Hepatocyte (in vitro differentiated cells): ENCODE measurements around the gene ALB. TPM values are rescaled to one million over a fixed set of nuclear protein-coding genes. Genes with fewer than 3 reads are reported as not detected.

ENCODE experiments used
- DNase-seq: peaks from one replicate; pipeline ENCODE4 v3.0.0-alpha.2; 2016; ENCODE audit warnings: low spot score
- H2AFZ ChIP-seq: fragments of 200-600 bp; sonication (generic); 2 replicates; pipeline ENCODE4 v1.6.0; 2016; ENCODE audit warnings: antibody characterized with exemption, mild to moderate bottlenecking
- H3K27ac ChIP-seq: fragments of 200-600 bp; sonication (generic); 2 replicates; pipeline ENCODE4 v1.5.1; 2016; ENCODE audit warnings: mild to moderate bottlenecking
- H3K27me3 ChIP-seq: fragments of 200-600 bp; sonication (generic); 2 replicates; pipeline ENCODE4 v1.6.1; 2016
- H3K36me3 ChIP-seq: fragments of 200-600 bp; sonication (generic); replicated peaks from 2 replicates; pipeline ENCODE4 v1.5.1; 2016; ENCODE audit warnings: low read depth; ENCODE audit not compliant: insufficient read depth
- H3K4me1 ChIP-seq: fragments of 200-600 bp; sonication (generic); 2 replicates; pipeline ENCODE4 v1.5.1; 2016; ENCODE audit warnings: mild to moderate bottlenecking, moderate library complexity; ENCODE audit not compliant: insufficient read depth
- H3K4me2 ChIP-seq: fragments of 200-600 bp; sonication (generic); 2 replicates; pipeline ENCODE4 v1.6.0; 2016
- H3K4me3 ChIP-seq: fragments of 200-600 bp; sonication (generic); 2 replicates; pipeline ENCODE4 v1.5.1; 2016; ENCODE audit warnings: mild to moderate bottlenecking
- H3K79me2 ChIP-seq: fragments of 200-600 bp; sonication (generic); 2 replicates; pipeline ENCODE4 v1.6.0; 2017; ENCODE audit warnings: mild to moderate bottlenecking
- H3K9me2 ChIP-seq: fragments of 200-600 bp; sonication (generic); replicated peaks from 2 replicates; pipeline ENCODE4 v1.6.0; 2017; ENCODE audit warnings: mild to moderate bottlenecking; ENCODE audit not compliant: insufficient read depth
- H3K9me3 ChIP-seq: fragments of 200-600 bp; sonication (generic); 2 replicates; pipeline ENCODE4 v1.5.1; 2016; ENCODE audit warnings: low read depth, mild to moderate bottlenecking
- H4K20me1 ChIP-seq: fragments of 200-600 bp; sonication (generic); 2 replicates; pipeline ENCODE4 v1.6.0; 2016; ENCODE audit warnings: mild to moderate bottlenecking; ENCODE audit not compliant: insufficient read depth, poor library complexity, severe bottlenecking
- EZH2 ChIP-seq: fragments of 200-600 bp; sonication (generic); IDR thresholded peaks from 2 replicates; pipeline ENCODE4 v1.6.1; 2016; ENCODE audit warnings: antibody characterized with exemption, mild to moderate bottlenecking, borderline replicate concordance
- EZH2phosphoT487 ChIP-seq: fragments of 200-600 bp; sonication (generic); IDR thresholded peaks from one replicate; pipeline ENCODE4 v1.6.1; 2018; ENCODE audit warnings: antibody characterized with exemption, mild to moderate bottlenecking, low read depth, moderate library complexity; ENCODE audit not compliant: unreplicated experiment, severe bottlenecking
- WGBS: methylation state at CpG from one replicate; pipeline ENCODE4 v1.1.6; 2016; ENCODE audit warnings: low lambda C conversion rate; ENCODE audit errors: missing lambda C conversion rate; 5-methylcytosine and 5-hydroxymethylcytosine counted together
- polyA plus RNA-seq: library from polyadenylated mRNA; unstranded; fragments of >200 nt; fragmentation: Nextera tagmentation; extraction: Ambion mirVana; gene quantifications from 2 replicates; pipeline ENCODE4 v1.2.1, GENCODE V29; 2016
- total RNA-seq: library from RNA; depleted of rRNA; stranded (reverse); fragments of >200 nt; gene quantifications from 2 replicates; pipeline ENCODE4 v1.2.3, GENCODE V29; 2014
- TF ChIP-seq, protein P1 (sequence below): fragments of 200-600 bp; sonication (generic); IDR thresholded peaks from 2 replicates; pipeline ENCODE4 v1.5.1; 2016; ENCODE audit warnings: antibody characterized with exemption, mild to moderate bottlenecking; ENCODE audit not compliant: poor library complexity

The ALB gene
- total and polyA plus RNA-seq, 2 experiments from 2014 or later: 11,384 to 26,686 TPM

DNA sequence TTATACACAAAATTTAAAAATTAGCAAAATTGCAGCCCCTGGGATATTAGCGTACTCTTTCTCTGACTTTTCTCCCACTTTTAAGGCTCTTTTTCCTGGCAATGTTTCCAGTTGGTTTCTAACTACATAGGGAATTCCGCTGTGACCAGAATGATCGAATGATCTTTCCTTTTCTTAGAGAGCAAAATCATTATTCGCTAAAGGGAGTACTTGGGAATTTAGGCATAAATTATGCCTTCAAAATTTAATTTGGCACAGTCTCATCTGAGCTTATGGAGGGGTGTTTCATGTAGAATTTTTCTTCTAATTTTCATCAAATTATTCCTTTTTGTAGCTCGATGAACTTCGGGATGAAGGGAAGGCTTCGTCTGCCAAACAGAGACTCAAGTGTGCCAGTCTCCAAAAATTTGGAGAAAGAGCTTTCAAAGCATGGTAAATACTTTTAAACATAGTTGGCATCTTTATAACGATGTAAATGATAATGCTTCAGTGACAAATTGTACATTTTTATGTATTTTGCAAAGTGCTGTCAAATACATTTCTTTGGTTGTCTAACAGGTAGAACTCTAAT lies 6.0 kb downstream of the ALB start:
- Histone ChIP-seq H3K4me3 (no peak overlapping the region), H3K79me2 (no peaks in the 10 kb centered on the region), H3K27me3 (no peaks in the 10 kb centered on the region), H3K9me3 (no peaks in the 10 kb centered on the region), H3K4me1 (peaks cover 4% of the 10 kb centered on the region), H4K20me1 (no peaks in the 10 kb centered on the region), H3K9me2 (no peaks in the 10 kb centered on the region), H2AFZ (no peak overlapping the region), H3K36me3 (no peaks in the 10 kb centered on the region), H3K27ac (no peak overlapping the region), H3K4me2 (no peak overlapping the region)
- 95% methylated on average over 8 of the region's 8 CpGs for WGBS
- DNase-seq: no peak
- TF ChIP-seq, protein P1, sequence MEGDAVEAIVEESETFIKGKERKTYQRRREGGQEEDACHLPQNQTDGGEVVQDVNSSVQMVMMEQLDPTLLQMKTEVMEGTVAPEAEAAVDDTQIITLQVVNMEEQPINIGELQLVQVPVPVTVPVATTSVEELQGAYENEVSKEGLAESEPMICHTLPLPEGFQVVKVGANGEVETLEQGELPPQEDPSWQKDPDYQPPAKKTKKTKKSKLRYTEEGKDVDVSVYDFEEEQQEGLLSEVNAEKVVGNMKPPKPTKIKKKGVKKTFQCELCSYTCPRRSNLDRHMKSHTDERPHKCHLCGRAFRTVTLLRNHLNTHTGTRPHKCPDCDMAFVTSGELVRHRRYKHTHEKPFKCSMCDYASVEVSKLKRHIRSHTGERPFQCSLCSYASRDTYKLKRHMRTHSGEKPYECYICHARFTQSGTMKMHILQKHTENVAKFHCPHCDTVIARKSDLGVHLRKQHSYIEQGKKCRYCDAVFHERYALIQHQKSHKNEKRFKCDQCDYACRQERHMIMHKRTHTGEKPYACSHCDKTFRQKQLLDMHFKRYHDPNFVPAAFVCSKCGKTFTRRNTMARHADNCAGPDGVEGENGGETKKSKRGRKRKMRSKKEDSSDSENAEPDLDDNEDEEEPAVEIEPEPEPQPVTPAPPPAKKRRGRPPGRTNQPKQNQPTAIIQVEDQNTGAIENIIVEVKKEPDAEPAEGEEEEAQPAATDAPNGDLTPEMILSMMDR: no peak
- no peak for TF ChIP-seq EZH2
- no peak for TF ChIP-seq EZH2phosphoT487

DNA sequence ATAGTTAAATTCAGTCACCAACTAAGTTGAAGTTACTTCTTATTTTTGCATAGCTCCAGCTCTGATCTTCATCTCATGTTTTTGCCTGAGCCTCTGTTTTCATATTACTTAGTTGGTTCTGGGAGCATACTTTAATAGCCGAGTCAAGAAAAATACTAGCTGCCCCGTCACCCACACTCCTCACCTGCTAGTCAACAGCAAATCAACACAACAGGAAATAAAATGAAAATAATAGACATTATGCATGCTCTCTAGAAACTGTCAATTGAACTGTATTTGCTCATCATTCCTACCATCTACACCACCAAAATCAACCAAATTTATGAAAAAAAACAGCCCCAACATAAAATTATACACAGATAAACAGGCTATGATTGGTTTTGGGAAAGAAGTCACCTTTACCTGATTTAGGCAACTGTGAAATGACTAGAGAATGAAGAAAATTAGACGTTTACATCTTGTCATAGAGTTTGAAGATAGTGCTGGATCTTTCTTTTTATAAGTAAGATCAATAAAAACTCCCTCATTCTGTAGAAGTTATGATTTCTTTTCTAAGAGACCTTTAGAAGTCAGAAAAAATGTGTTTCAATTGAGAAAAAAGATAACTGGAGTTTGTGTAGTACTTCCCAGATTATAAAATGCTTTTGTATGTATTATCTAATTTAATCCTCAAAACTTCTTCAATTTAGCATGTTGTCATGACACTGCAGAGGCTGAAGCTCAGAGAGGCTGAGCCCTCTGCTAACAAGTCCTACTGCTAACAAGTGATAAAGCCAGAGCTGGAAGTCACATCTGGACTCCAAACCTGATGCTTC lies 7.0 kb downstream of the ALB start:
- TF ChIP-seq EZH2 (no peak), EZH2phosphoT487 (no peak)
- TF ChIP-seq, protein P1: no peak
- H3K27me3 ChIP-seq: no peaks in the 10 kb centered on the region
- no peak overlapping the region for H3K4me2 ChIP-seq
- H3K9me3 ChIP-seq: no peaks in the 10 kb centered on the region
- H3K79me2 ChIP-seq: no peaks in the 10 kb centered on the region
- H2AFZ ChIP-seq: no peak overlapping the region
- H3K27ac ChIP-seq: no peak overlapping the region
- no peak for DNase-seq
- H3K4me1 ChIP-seq: peaks cover 4% of the 10 kb centered on the region
- no peaks in the 10 kb centered on the region for H3K9me2 ChIP-seq
- no peaks in the 10 kb centered on the region for H3K36me3 ChIP-seq
- no peaks in the 10 kb centered on the region for H4K20me1 ChIP-seq
- 81% methylated on average over 3 of the region's 3 CpGs for WGBS
- H3K4me3 ChIP-seq: no peak overlapping the region

DNA sequence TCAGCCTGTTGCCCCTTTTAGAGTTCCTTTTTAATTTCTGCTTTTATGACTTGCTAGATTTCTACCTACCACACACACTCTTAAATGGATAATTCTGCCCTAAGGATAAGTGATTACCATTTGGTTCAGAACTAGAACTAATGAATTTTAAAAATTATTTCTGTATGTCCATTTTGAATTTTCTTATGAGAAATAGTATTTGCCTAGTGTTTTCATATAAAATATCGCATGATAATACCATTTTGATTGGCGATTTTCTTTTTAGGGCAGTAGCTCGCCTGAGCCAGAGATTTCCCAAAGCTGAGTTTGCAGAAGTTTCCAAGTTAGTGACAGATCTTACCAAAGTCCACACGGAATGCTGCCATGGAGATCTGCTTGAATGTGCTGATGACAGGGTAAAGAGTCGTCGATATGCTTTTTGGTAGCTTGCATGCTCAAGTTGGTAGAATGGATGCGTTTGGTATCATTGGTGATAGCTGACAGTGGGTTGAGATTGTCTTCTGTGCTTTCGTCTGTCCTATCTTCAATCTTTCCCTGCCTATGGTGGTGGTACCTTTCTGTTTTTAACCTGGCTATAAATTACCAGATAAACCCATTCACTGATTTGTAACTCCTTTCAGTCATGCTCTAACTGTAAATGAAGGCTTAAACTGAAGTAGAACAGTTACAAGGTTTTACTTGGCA lies 7.8 kb downstream of the ALB start:
- TF ChIP-seq EZH2phosphoT487 (no peak), EZH2 (no peak)
- TF ChIP-seq, protein P1: no peak
- no peak for DNase-seq
- no peak overlapping the region for H2AFZ ChIP-seq
- no peak overlapping the region for H3K4me2 ChIP-seq
- no peaks in the 10 kb centered on the region for H3K9me3 ChIP-seq
- H3K4me3 ChIP-seq: no peak overlapping the region
- no peaks in the 10 kb centered on the region for H3K79me2 ChIP-seq
- H3K9me2 ChIP-seq: no peaks in the 10 kb centered on the region
- no peaks in the 10 kb centered on the region for H4K20me1 ChIP-seq
- no peak overlapping the region for H3K27ac ChIP-seq
- WGBS: 89% methylated on average over 8 of the region's 8 CpGs
- H3K36me3 ChIP-seq: no peaks in the 10 kb centered on the region
- H3K27me3 ChIP-seq: no peaks in the 10 kb centered on the region
- H3K4me1 ChIP-seq: peaks cover 4% of the 10 kb centered on the region
